ENCODE data around the gene C1GALT1.

C1GALT1 gene

GRCh38 chr7:7156663-7157062, 25.7 kb upstream of the C1GALT1 start:
- Mint-ChIP-seq H3K27me3 (no peaks in the 10 kb centered on the region), H3K4me1 (ENCODE audit: low read depth) (peaks cover 57% of the 10 kb centered on the region), H3K27ac (peak overlapping the region; percentile 88), H3K4me3 (peak overlapping the region; percentile 61), H3K36me3 (ENCODE audit: low read depth) (peaks cover 10% of the 10 kb centered on the region), H3K9me3 (peaks cover 14% of the 10 kb centered on the region)
- DNase-seq, result no peak

GRCh38 chr7:7157177-7157886, 25.0 kb upstream of the C1GALT1 start:
- peaks cover 10% of the 10 kb centered on the region for H3K36me3 Mint-ChIP-seq (ENCODE audit: low read depth)

GRCh38 chr7:7157887-7158271, 24.5 kb upstream of the C1GALT1 start:
- H3K36me3 Mint-ChIP-seq (ENCODE audit: low read depth), result peaks cover 10% of the 10 kb centered on the region
- H3K4me1 Mint-ChIP-seq (ENCODE audit: low read depth), result peaks cover 51% of the 10 kb centered on the region
- no peak for DNase-seq
- H3K4me3 Mint-ChIP-seq, result peak overlapping the region; percentile 61
- H3K9me3 Mint-ChIP-seq, result peaks cover 14% of the 10 kb centered on the region
- no peaks in the 10 kb centered on the region for H3K27me3 Mint-ChIP-seq
- H3K27ac Mint-ChIP-seq, result peak overlapping the region; percentile 88

More at GRCh38 chr7:7157177-7157886, 25.0 kb upstream of the C1GALT1 start:
- H3K4me3 Mint-ChIP-seq, result peak overlapping the region; percentile 61
- peaks cover 14% of the 10 kb centered on the region for H3K9me3 Mint-ChIP-seq
- H3K27ac Mint-ChIP-seq, result peak overlapping the region; percentile 88
- peak; percentile 37 for DNase-seq
- peaks cover 53% of the 10 kb centered on the region for H3K4me1 Mint-ChIP-seq (ENCODE audit: low read depth)
- H3K27me3 Mint-ChIP-seq, result no peaks in the 10 kb centered on the region

- Mint-ChIP-seq H3K27ac (peak overlapping the region; percentile 86), H3K4me3 (peak overlapping the region; percentile 63), H3K36me3 (ENCODE audit: low read depth) (peaks cover 6% of the 10 kb centered on the region), H3K4me1 (ENCODE audit: low read depth) (peaks cover 51% of the 10 kb centered on the region), H3K9me3 (peaks cover 9% of the 10 kb centered on the region), H3K27me3 (no peaks in the 10 kb centered on the region)
- DNase-seq, result no peak
Measured at GRCh38 chr7:7159063-7159658, 23.2 kb upstream of the C1GALT1 start.

- no peak for DNase-seq
- Mint-ChIP-seq H3K9me3 (no peaks in the 10 kb centered on the region), H3K36me3 (ENCODE audit: low read depth) (no peaks in the 10 kb centered on the region), H3K4me1 (ENCODE audit: low read depth) (peaks cover 33% of the 10 kb centered on the region), H3K4me3 (no peak overlapping the region), H3K27me3 (no peaks in the 10 kb centered on the region), H3K27ac (no peak overlapping the region)
Measured at GRCh38 chr7:7164591-7164990, 17.8 kb upstream of the C1GALT1 start.

GRCh38 chr7:7165372-7165771, 17.0 kb upstream of the C1GALT1 start:
- peaks cover 25% of the 10 kb centered on the region for H3K4me1 Mint-ChIP-seq (ENCODE audit: low read depth)
- no peaks in the 10 kb centered on the region for H3K9me3 Mint-ChIP-seq
- no peaks in the 10 kb centered on the region for H3K36me3 Mint-ChIP-seq (ENCODE audit: low read depth)
- no peak overlapping the region for H3K4me3 Mint-ChIP-seq
- no peak for DNase-seq
- H3K27me3 Mint-ChIP-seq, result no peaks in the 10 kb centered on the region
- peak overlapping the region; percentile 15 for H3K27ac Mint-ChIP-seq

- DNase-seq, result no peak
- H3K36me3 Mint-ChIP-seq (ENCODE audit: low read depth), result peaks cover 3% of the 10 kb centered on the region
- H3K4me3 Mint-ChIP-seq, result no peak overlapping the region
- H3K27me3 Mint-ChIP-seq, result no peaks in the 10 kb centered on the region
- H3K27ac Mint-ChIP-seq, result no peak overlapping the region
- peaks cover 4% of the 10 kb centered on the region for H3K9me3 Mint-ChIP-seq
- peaks cover 18% of the 10 kb centered on the region for H3K4me1 Mint-ChIP-seq (ENCODE audit: low read depth)
Measured at GRCh38 chr7:7166318-7166717, 16.0 kb upstream of the C1GALT1 start.

- H3K4me1 Mint-ChIP-seq (ENCODE audit: low read depth), result peaks cover 16% of the 10 kb centered on the region
- no peak overlapping the region for H3K4me3 Mint-ChIP-seq
- no peak overlapping the region for H3K27ac Mint-ChIP-seq
- no peaks in the 10 kb centered on the region for H3K27me3 Mint-ChIP-seq
- DNase-seq, result no peak
- H3K9me3 Mint-ChIP-seq, result peaks cover 13% of the 10 kb centered on the region
- H3K36me3 Mint-ChIP-seq (ENCODE audit: low read depth), result peaks cover 5% of the 10 kb centered on the region
Measured at GRCh38 chr7:7169296-7169695, 13.0 kb upstream of the C1GALT1 start.

- H3K36me3 Mint-ChIP-seq (ENCODE audit: low read depth), result peaks cover 8% of the 10 kb centered on the region
- no peak for DNase-seq
- H3K4me3 Mint-ChIP-seq, result no peak overlapping the region
- peaks cover 19% of the 10 kb centered on the region for H3K4me1 Mint-ChIP-seq (ENCODE audit: low read depth)
- H3K27ac Mint-ChIP-seq, result no peak overlapping the region
- H3K9me3 Mint-ChIP-seq, result peaks cover 13% of the 10 kb centered on the region
- no peaks in the 10 kb centered on the region for H3K27me3 Mint-ChIP-seq
Measured at GRCh38 chr7:7173956-7174632, 8.2 kb upstream of the C1GALT1 start.

- DNase-seq, result no peak
- Mint-ChIP-seq H3K4me3 (no peak overlapping the region), H3K9me3 (peaks cover 13% of the 10 kb centered on the region), H3K36me3 (ENCODE audit: low read depth) (peaks cover 8% of the 10 kb centered on the region), H3K27ac (no peak overlapping the region), H3K4me1 (ENCODE audit: low read depth) (peaks cover 19% of the 10 kb centered on the region), H3K27me3 (no peaks in the 10 kb centered on the region)
Measured at GRCh38 chr7:7175075-7175695, 7.2 kb upstream of the C1GALT1 start.

- Mint-ChIP-seq H3K36me3 (ENCODE audit: low read depth) (peaks cover 5% of the 10 kb centered on the region), H3K4me3 (no peak overlapping the region), H3K27ac (peak overlapping the region; percentile 1), H3K9me3 (peaks cover 9% of the 10 kb centered on the region), H3K4me1 (ENCODE audit: low read depth) (peaks cover 25% of the 10 kb centered on the region), H3K27me3 (no peaks in the 10 kb centered on the region)
- no peak for DNase-seq
Measured at GRCh38 chr7:7176406-7177043, 5.8 kb upstream of the C1GALT1 start.

GRCh38 chr7:7177044-7177517, 5.3 kb upstream of the C1GALT1 start:
- H3K4me1 Mint-ChIP-seq (ENCODE audit: low read depth), result peaks cover 27% of the 10 kb centered on the region
- peak overlapping the region; percentile 1 for H3K27ac Mint-ChIP-seq
- no peaks in the 10 kb centered on the region for H3K27me3 Mint-ChIP-seq
- no peak for DNase-seq
- H3K4me3 Mint-ChIP-seq, result no peak overlapping the region
- H3K9me3 Mint-ChIP-seq, result peaks cover 9% of the 10 kb centered on the region
- H3K36me3 Mint-ChIP-seq (ENCODE audit: low read depth), result peaks cover 8% of the 10 kb centered on the region

- Mint-ChIP-seq H3K36me3 (ENCODE audit: low read depth) (peaks cover 9% of the 10 kb centered on the region), H3K27ac (no peak overlapping the region), H3K4me1 (ENCODE audit: low read depth) (peaks cover 27% of the 10 kb centered on the region), H3K9me3 (peaks cover 3% of the 10 kb centered on the region), H3K27me3 (no peaks in the 10 kb centered on the region), H3K4me3 (no peak overlapping the region)
- DNase-seq, result no peak
Measured at GRCh38 chr7:7178081-7178480, 4.3 kb upstream of the C1GALT1 start.

GRCh38 chr7:7178906-7179305, 3.4 kb upstream of the C1GALT1 start:
- peaks cover 13% of the 10 kb centered on the region for H3K36me3 Mint-ChIP-seq (ENCODE audit: low read depth)
- peaks cover 29% of the 10 kb centered on the region for H3K4me1 Mint-ChIP-seq (ENCODE audit: low read depth)
- DNase-seq, result no peak
- no peak overlapping the region for H3K4me3 Mint-ChIP-seq
- no peaks in the 10 kb centered on the region for H3K27me3 Mint-ChIP-seq
- H3K27ac Mint-ChIP-seq, result no peak overlapping the region
- no peaks in the 10 kb centered on the region for H3K9me3 Mint-ChIP-seq

All from activated T-cell treated with anti-CD3 and anti-CD28 coated beads, Interleukin-2, amount 50 U/mL, for 24 hours (primary cell).